ENCODE measurements around the gene SLC7A1. TPM values are rescaled to one million over a fixed set of nuclear protein-coding genes. Genes with fewer than 3 reads are reported as not detected.

Gene SLC7A1
- total RNA-seq, 3 donors from 2014 or later (not counting 1 experiment from before 2014, with no cell fraction given), result 8.7 to 12.6 (median 10.2) TPM

GRCh38 chr13:29542381-29542780 lies 53.1 kb downstream of the SLC7A1 start:
- peaks cover 7 to 12% of the 10 kb centered on the region in 2 donors for H3K4me1 Mint-ChIP-seq
- Histone ChIP-seq H3K4me3 (ENCODE audit: low read length) (no peak overlapping the region), H3K27ac (ENCODE audit: low read length) (no peak overlapping the region), H3K9me3 (ENCODE audit: control insufficient read depth, insufficient read depth, low read length) (no peaks in the 10 kb centered on the region), H3K4me1 (ENCODE audit: control insufficient read depth, insufficient read depth, low read length) (no peaks in the 10 kb centered on the region), H3K27me3 (ENCODE audit: control insufficient read depth, insufficient read depth, low read length) (no peaks in the 10 kb centered on the region), H3K36me3 (ENCODE audit: control insufficient read depth, insufficient read depth, low read length) (no peaks in the 10 kb centered on the region)
- no peak for TF ChIP-seq CTCF (IDR thresholded peaks at IDR 0.05)
- WGBS (ENCODE audit: insufficient coverage), result 99% methylated on average over 8 of the region's 8 CpGs
- intact Hi-C loops (cut with micrococcal nuclease), result no loop called here
- H3K9me3 Mint-ChIP-seq, result no peaks in the 10 kb centered on the region
- DNase-seq (no peak), ATAC-seq (no peak)
- no peak overlapping the region for H3K4me3 Mint-ChIP-seq
- no peaks in the 10 kb centered on the region for H3K27me3 Mint-ChIP-seq (ENCODE audit: low read depth in 2 of 2)
- H3K36me3 Mint-ChIP-seq, result no peaks in the 10 kb centered on the region
- no peak overlapping the region for H3K27ac Mint-ChIP-seq

GRCh38 chr13:29541400-29541799 lies 54.1 kb downstream of the SLC7A1 start:
- H3K4me3 ChIP-seq (ENCODE audit: low read length), result no peak overlapping the region
- H3K27me3 Mint-ChIP-seq (ENCODE audit: low read depth in 2 of 2), result no peaks in the 10 kb centered on the region
- intact Hi-C loops (cut with micrococcal nuclease), result no loop called here
- H3K27ac ChIP-seq (ENCODE audit: low read length), result no peak overlapping the region
- no peak for TF ChIP-seq CTCF (IDR thresholded peaks at IDR 0.05)
- H3K36me3 ChIP-seq (ENCODE audit: control insufficient read depth, insufficient read depth, low read length), result no peaks in the 10 kb centered on the region
- DNase-seq (no peak), ATAC-seq (no peak)
- no CpG with 5 or more reads among the region's 4 CpGs for WGBS (ENCODE audit: insufficient coverage)
- H3K4me3 Mint-ChIP-seq, result no peak overlapping the region
- H3K36me3 Mint-ChIP-seq, result no peaks in the 10 kb centered on the region
- H3K27me3 ChIP-seq (ENCODE audit: control insufficient read depth, insufficient read depth, low read length), result no peaks in the 10 kb centered on the region
- H3K4me1 Mint-ChIP-seq, result peaks cover 7 to 12% of the 10 kb centered on the region in 2 donors
- no peak overlapping the region for H3K27ac Mint-ChIP-seq
- H3K9me3 Mint-ChIP-seq, result no peaks in the 10 kb centered on the region
- no peaks in the 10 kb centered on the region for H3K4me1 ChIP-seq (ENCODE audit: control insufficient read depth, insufficient read depth, low read length)
- no peaks in the 10 kb centered on the region for H3K9me3 ChIP-seq (ENCODE audit: control insufficient read depth, insufficient read depth, low read length)

GRCh38 chr13:29540799-29541198 lies 54.7 kb downstream of the SLC7A1 start:
- Mint-ChIP-seq H3K4me1 (peaks cover 12 to 17% of the 10 kb centered on the region in 2 donors), H3K27ac (no peak overlapping the region), H3K4me3 (no peak overlapping the region), H3K27me3 (ENCODE audit: low read depth in 2 of 2) (no peaks in the 10 kb centered on the region), H3K9me3 (no peaks in the 10 kb centered on the region), H3K36me3 (peaks cover 5% of the 10 kb centered on the region)
- no peak for ATAC-seq
- TF ChIP-seq CTCF (IDR thresholded peaks at IDR 0.05), result no peak
- Histone ChIP-seq H3K4me3 (ENCODE audit: low read length) (no peak overlapping the region), H3K36me3 (ENCODE audit: control insufficient read depth, insufficient read depth, low read length) (no peaks in the 10 kb centered on the region), H3K27ac (ENCODE audit: low read length) (no peak overlapping the region), H3K27me3 (ENCODE audit: control insufficient read depth, insufficient read depth, low read length) (no peaks in the 10 kb centered on the region), H3K4me1 (ENCODE audit: control insufficient read depth, insufficient read depth, low read length) (no peaks in the 10 kb centered on the region), H3K9me3 (ENCODE audit: control insufficient read depth, insufficient read depth, low read length) (no peaks in the 10 kb centered on the region)
- intact Hi-C loops (cut with micrococcal nuclease), result no loop called here
- WGBS (ENCODE audit: insufficient coverage), result 74% methylated on average over 5 of the region's 5 CpGs
- no peak for DNase-seq

- H3K4me3 ChIP-seq (ENCODE audit: low read length), result no peak overlapping the region
- H3K27me3 ChIP-seq (ENCODE audit: control insufficient read depth, insufficient read depth, low read length), result no peaks in the 10 kb centered on the region
- H3K36me3 Mint-ChIP-seq, result peaks cover 5% of the 10 kb centered on the region
- no peak overlapping the region for H3K27ac ChIP-seq (ENCODE audit: low read length)
- H3K27me3 Mint-ChIP-seq (ENCODE audit: low read depth in 2 of 2), result no peaks in the 10 kb centered on the region
- H3K9me3 ChIP-seq (ENCODE audit: control insufficient read depth, insufficient read depth, low read length), result no peaks in the 10 kb centered on the region
- H3K36me3 ChIP-seq (ENCODE audit: control insufficient read depth, insufficient read depth, low read length), result no peaks in the 10 kb centered on the region
- WGBS (ENCODE audit: insufficient coverage), result 85% methylated on average over 5 of the region's 5 CpGs
- no peak overlapping the region for H3K4me3 Mint-ChIP-seq
- intact Hi-C loops (cut with micrococcal nuclease), result no loop called here
- no peak overlapping the region for H3K27ac Mint-ChIP-seq
- DNase-seq (no peak), ATAC-seq (no peak)
- TF ChIP-seq CTCF (IDR thresholded peaks at IDR 0.05), result no peak
- peaks cover 12 to 18% of the 10 kb centered on the region in 2 donors for H3K4me1 Mint-ChIP-seq
- no peaks in the 10 kb centered on the region for H3K9me3 Mint-ChIP-seq
- no peaks in the 10 kb centered on the region for H3K4me1 ChIP-seq (ENCODE audit: control insufficient read depth, insufficient read depth, low read length)
Observed at GRCh38 chr13:29540334-29540733, 55.2 kb downstream of the SLC7A1 start.
